CMK (cell line): ENCODE results near the gene CR1.
A peak's percentile ranks its signal among the peaks of the same experiment; 100 is the strongest.
"Not testable (repeated sequence)": the region's sequence is repeated elsewhere in the genome, so short reads cannot be mapped to it uniquely, and the experiment has no call there.

ENCODE experiments used
- DNase-seq: peaks from one replicate; pipeline ENCODE4 v3.0.0-alpha.2; 2010; ENCODE audit warnings: low read depth

Gene CR1

GRCh38 chr1:207589506-207589905 lies 93.5 kb downstream of the CR1 start:
- not testable (repeated sequence) for DNase-seq

- not testable (repeated sequence) for DNase-seq
Measured at GRCh38 chr1:207591205-207591604, 95.2 kb downstream of the CR1 start.

GRCh38 chr1:207594095-207594494 lies 98.1 kb downstream of the CR1 start:
- not testable (repeated sequence) for DNase-seq

GRCh38 chr1:207603777-207604176 lies 107.8 kb downstream of the CR1 start:
- DNase-seq = no peak

DNA sequence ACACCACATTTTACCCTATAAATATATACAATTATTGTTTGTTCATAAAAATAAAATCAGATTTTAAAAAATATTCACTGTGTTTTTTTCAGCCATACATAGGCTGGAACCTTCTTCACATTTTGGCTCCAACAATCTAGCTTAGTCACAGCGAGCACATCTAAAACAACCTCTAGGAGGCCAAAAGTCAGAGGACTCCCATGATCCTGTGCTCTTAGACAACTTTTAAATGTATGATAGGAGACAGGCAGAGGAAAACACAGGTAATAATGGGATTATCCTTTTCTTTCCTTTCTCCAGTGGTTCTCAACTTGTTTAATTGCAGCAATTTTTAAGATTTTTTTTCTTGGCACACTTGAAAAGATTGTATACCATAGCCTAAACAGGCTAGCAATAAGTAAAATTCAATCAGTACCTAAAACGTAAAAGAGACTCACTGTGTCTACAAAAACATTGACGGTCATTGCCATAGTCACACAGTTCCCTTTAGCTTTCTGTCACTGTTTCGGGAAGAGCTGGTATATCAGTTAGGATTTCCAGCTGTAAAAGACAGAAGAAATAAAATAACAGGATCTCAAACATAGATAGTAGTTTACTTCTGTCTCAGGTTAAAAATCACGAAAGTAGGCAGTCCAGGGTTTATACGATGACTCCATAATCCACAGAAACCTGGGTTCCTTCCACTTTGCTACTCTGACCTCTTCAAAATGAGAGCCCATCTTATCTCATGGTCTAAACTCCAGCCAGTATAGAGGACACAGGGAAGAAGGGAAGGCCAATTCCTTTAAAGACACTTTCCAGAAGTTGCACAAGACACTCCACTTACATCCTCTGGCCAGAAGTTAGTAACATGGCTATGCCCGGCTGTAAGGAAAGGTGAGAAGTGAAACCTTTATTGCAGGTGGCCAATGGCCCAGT lies 109.7 kb downstream of the CR1 start:
- DNase-seq = no peak

DNA sequence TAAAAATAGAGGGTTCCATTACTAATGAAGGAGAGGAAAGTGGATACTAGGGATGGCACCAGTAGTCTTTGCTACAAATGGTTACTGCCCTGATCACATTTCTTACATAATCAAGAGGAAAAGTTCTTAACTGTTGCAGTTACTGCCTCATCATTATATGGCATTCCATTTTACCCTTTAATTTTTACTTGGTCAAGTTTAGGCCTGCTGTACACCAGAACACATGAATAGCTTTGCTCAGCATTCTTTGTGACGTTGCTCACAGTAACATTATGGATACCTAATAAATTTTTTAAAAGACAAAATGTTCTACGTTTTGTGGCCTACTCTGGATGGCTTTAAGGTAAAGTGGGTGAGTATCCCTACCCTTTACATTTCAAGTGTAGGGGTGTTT lies 110.4 kb downstream of the CR1 start:
- DNase-seq = no peak

DNA sequence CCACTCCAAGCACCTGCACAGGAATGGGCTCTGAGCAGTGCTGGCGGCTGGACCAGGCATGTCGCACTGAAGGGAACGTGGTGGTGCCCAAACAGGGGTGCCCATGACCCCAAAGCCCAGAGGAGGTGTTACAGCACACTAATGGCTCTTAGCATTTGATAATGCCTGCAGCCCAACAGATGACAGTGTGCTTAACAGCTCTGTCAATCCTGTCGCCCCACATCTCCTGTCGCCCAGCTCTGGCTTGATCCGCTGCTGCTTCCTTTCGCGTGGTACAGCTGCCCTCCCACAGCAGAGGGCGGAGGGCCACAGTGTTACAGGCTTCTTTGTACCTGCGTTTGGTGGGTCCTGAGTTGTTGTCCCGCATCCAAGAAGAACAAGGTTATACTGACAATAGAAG lies 116.8 kb downstream of the CR1 start:
- no peak for DNase-seq

DNA sequence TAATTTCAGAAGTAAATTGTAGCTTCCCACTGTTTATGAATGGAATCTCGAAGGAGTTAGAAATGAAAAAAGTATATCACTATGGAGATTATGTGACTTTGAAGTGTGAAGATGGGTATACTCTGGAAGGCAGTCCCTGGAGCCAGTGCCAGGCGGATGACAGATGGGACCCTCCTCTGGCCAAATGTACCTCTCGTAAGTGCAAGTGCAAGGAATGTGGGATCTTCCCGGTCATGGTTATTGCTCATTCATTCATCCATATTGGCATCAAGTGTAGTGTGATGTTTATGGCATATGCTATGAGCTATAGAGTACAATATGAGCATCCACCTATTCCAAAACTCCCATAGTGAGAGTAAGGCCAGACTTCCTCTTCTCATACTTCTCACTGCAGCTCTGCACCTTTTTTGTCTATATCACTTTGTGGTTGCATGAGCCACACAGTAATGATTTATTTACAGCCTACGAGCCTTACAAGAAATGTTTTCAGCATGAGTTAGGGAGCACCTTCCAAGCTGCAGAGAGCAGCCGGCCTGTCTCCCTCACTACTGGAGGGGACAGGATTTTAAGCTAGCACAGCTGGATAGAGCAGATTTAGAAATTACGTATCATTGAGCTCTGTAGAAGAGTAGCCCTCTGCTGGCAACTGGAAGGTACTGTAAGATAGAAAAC lies 124.0 kb downstream of the CR1 start:
- DNase-seq = peak; percentile 33

DNA sequence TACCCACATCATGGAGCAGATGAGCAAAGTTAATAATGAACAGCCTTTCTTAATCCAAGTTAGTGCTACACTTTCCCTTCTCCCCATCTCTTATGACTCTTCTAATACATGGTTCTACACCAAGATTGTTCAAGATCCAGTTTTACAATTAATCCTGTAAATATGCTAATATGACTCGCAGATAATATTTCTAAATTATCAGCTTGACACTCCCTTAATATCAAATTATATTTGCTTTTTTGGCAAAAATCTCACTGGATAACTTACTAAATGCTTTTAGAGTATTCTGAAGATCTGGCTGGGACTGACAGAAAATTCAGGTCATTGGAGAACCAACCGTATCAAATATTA lies 124.6 kb downstream of the CR1 start:
- DNase-seq = no peak

DNA sequence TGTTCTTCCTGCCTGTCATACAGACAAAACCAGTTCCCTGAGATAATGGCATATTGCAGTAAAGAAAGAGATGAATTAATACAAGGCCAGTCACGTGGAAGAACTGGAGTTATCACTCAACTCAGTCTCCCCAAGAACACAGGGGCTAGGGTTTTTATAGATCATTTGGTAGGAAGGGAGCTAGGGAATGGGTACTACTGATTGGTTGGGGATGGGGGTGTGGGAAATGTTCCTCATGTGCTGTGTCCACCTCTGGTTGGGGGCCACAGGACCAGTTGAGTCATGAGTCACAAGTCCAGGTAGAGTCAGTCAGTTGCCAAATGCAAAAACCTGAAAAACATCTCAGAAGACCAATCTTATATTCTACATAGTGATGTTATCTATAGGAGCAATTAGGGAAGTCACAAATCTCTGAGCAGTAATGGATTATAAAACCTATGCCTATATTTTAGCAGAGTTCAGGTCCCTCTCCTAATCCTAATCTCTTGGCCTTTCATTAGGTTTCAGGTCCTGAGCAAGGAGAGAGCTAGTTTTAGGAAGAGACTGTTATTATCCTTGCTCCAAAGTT lies 129.6 kb downstream of the CR1 start:
- DNase-seq = not testable (repeated sequence)

DNA sequence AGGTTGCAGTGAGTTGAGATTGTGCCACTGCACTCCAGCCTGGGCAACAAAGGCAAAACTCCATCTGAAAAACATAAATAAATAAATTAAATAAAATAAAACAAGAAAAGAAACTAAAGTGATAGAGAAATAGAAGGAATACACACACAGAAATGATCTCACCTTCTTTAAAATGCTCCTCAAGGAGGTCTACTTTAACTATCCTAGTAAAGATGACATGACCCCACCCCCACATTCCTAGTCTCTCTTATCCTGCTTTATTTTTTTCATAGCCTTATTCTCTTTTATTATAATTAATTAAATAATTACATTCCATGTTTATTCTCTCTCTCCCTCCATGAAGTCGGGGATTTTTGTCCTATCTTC lies 131.0 kb downstream of the CR1 start:
- no peak for DNase-seq

- DNase-seq = no peak
Measured at GRCh38 chr1:207627496-207627895, 131.5 kb downstream of the CR1 start.

DNA sequence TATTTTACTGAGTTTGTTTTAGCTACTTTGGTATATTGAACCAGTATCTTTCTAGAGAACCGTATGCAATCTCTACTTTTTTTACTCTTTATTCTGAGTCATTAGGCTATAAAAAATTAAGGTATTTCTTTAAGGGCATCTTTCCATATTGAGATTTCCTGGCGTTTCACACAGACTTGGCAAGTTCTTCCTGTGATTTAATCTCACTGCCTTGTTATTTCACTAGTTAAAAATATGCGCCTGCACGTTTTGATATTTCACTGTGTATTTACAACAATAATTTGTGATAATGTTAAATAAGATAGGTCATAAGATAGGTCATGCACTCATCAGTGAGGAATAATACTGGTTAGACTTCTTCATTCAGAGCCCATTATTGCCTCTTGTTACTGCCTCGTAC lies 132.8 kb downstream of the CR1 start:
- no peak for DNase-seq

- no peak for DNase-seq
Measured at GRCh38 chr1:207631137-207631536, 135.2 kb downstream of the CR1 start.

DNA sequence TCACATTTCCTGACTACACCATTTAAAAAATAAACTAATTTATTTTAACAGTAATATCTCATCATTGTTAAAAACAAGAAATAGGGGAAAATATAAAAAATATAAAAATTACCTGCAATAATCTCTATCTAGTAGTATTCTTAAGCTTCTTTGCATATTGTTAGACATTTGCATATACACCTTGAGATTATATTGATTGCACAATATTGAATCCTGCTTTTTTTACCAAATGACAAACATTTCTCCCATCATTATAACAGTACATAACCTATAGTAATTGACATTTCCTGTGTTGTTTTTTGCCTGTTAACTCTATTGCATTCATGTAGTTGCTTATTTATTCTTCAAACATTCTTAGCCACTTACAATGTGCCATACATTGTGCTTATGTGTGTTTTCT lies 137.3 kb downstream of the CR1 start:
- DNase-seq = no peak

DNA sequence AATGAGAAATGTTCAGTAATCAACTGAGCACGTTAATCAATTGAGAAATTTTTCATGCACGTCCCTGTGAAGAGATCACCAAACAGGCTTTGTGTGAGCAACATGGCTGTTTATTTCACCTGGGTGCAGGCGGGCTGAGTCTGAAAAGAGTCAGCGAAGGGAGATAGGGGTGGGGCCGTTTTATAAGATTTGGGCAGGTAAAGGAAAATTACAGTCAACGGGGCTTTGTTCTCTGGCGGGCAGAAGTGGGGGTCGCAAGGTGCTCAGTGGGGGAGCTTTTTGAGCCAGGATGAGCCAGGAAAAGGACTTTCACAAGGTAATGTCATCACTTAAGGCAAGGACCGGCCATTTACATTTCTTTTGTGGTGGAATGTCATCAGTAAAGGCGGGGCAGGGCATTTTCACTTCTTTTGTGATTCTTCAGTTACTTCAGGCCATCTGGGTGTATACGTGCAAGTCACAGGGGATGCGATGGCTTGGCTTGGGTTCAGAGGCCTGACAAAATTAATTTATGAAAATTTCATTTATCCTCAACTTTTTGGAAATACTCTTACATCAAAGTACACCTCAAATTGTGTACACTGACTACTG lies 137.8 kb downstream of the CR1 start:
- not testable (repeated sequence) for DNase-seq

- not testable (repeated sequence) for DNase-seq
Measured at GRCh38 chr1:207634293-207634692, 138.3 kb downstream of the CR1 start.

DNA sequence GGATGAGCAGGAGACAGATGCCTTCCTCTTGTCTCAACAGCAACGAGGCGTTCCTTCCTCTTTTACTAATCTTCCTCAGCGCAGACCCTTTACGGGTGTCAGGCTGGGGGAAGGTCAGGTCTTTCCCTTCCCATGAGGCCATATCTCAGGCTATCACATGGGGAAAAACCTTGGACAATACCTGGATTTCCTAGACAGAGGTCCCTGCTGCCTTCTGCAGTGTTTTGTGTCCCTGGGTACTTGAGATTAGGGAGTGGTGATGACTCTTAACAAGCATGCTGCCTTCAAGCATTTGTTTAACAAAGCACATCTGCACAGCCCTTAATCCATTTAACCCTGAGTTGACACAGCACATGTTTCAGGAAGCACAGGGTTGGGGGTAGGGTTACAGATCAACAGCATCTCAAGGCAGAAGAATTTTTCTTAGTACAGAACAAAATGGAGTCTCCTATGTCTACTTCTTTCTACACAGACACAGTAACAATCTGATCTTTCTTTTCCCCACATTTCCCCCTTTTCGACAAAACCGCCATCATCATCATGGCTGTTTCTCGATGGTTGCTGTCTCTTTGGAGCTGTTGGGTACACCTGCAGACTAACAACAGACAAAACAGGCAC lies 139.7 kb downstream of the CR1 start:
- not testable (repeated sequence) for DNase-seq

- not testable (repeated sequence) for DNase-seq
Measured at GRCh38 chr1:207638487-207639145, 142.7 kb downstream of the CR1 start.

GRCh38 chr1:207639362-207639761 lies 143.4 kb downstream of the CR1 start:
- not testable (repeated sequence) for DNase-seq

DNA sequence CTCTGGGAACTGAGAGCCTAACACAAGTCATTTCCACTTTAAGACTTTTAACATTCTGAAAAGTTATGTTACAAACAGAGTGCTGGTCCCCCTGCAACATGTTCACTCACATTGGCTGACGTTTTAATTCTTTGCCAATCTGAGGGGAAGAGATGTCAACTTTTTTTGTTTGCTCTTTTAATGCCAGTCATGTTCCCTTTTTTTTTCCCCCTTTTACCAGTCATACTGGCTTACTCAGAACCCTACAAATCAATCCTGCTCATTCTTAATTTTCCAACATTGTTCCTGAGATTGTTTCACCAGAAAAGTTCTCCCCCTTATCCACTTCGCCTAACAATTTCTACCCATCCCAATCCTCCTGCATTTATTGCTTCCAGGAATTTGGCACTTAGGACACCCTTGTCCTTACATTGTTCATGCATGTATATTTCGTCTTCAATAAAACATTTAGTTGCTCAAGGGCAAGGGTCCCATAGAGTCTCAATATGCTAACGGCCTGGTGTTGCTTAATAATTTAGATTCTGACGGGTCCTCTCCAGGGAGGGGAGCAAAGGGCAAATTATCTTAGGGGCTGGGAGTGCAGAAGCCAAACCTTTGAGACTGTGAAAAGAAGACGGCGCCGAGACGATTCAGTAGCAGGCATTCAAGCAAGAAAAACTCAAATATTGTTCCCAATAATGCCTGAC lies 148.4 kb downstream of the CR1 start:
- no peak for DNase-seq
